HG03280 (cell line): Measurements from ENCODE around the gene PPM1L.
A peak's percentile ranks its signal among the peaks of the same experiment; 100 is the strongest.
"Not testable (repeated sequence)": the region's sequence is repeated elsewhere in the genome, so short reads cannot be mapped to it uniquely, and the experiment has no call there.

Experiments
- ATAC-seq: cut with Tn5 transposase; IDR thresholded peaks from one replicate; pipeline ENCODE4 v1.9.1; 2021; ENCODE audit warnings: mild to moderate bottlenecking, moderate library complexity; ENCODE audit not compliant: unreplicated experiment

PPM1L gene

DNA sequence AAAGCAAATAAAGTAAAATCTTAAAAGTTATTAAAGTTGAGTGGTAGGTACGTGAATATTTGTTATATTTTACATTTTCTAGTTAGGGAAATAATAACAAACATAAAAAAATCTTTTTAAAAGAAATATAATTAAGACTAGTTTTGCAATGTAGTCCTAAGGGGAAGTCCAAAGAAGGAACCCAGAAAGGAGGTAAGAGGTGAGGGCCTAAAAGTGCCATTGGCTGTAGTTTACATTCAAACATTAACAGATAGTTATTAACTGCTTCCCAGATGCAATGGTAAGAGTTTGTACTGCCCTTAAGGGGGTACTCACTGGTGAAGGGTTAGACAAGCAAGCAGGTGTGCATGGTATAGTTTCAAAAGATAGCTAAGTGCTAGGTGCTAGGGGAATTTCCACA, 269.9 kb downstream of the PPM1L start:
- ATAC-seq = no peak

DNA sequence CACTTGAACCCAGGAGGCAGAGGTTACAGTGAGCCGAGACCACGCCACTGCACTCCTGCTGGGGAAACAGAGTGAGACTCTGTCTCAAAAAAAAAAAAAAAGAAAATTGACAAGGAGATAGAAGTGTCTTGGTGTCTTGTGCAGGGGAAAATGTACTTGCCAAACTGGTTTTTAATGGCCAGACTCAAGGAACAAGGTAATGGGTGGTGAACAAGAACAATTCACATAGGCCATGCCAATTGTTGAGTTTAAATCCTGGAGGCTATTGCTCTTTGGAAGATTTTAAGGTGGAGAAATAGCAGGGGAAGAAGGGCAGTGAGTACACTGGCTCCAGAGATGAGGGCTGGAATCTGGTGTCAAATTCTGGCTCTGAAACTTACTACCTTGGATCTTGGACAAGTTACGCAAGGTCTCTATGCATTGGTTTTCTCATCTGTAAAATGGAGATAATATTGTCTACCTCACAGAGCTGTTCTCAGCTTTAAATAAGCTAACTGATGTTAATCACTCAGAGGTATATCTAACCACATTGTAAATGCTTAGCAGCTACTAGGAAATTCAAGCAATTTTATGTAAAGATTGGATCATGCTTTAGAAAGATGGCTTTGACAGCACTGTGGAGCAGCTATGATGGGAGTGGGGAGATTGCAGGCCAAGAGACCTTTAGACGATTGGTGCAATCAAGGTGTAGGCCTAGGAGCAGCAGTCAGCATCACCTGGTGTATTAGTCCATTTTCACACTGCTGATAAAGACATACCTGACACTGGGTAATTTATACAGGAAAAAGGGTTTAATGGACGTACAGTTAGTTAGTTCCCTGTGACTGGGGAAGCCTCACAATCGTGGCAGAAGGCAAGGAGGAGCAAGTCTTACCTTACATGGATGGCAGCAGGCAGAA, 270.8 kb downstream of the PPM1L start:
- ATAC-seq = no peak

DNA sequence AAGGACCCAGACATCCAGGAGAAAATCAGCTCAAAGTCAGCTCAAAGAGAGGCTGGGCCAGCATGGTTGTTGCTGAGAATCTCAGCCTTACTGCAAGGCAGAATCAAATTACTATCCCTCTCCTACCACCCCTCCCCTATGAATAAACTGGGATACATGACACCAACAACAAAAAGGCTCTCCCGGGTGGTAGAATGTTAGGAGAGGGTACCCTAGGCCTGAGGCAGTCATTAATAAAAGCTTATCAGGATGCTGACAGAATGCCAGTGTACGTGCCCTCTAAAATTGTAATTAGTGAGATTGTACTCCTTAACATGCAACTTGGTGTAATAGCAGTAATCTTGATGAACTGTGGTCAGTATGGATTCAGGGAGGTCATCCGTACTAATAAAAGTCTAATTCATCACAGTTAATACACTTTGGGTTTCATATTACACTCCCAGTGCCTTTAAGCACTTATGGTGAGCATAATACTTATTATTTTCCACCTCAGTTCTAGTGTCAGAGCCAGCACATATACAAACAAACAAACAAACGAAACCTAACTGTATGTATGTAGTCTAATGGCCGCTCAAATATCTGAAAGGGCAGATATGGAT, 272.6 kb downstream of the PPM1L start:
- ATAC-seq = no peak

DNA sequence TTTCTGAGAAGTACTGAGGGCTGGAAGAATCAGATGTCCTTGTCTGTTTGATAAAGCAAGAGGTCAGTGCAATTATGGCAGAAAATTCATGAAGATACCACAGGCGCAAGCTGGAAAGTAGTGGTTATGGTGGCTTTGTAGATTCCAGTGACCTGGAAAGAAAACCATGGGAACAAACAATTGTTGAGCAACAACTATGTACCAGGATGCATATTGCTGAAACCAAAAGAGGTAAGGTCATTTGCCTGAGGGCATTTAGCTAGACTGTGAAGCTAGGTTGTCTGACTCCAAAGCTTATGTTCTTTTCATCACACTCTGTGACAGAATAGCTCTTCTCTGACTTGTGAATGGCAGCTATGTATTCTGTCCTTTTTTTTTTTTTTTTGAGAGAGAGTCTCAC, 275.1 kb downstream of the PPM1L start:
- ATAC-seq = no peak

DNA sequence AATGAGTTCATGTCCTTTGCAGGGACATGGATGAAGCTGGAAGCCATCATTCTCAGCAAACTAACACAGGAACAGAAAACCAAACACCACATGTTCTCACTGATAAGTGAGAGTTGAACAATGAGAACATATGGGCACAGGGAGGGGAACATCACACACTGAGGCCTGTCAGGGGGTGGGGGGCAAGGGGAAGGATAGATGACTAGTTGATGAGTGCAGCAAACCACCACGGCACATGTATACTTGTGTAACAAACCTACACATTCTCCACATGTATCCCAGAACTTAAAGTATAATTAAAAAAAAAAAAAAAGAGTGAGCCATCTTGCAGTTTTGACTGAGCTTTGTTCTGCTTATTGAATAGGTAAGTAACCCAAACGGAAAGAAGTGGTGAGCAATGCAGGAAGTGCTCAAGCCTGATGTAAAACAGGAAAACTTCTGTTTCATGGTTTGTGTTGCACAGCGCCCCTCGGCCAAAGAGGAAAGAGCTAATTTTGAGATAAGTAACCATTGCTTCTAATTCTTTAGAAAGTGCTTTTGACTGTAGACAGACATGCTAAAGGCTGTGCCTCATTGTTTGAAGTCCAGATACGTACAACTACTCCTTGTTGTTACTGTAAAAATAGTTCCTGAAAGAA, 279.0 kb downstream of the PPM1L start:
- ATAC-seq = not testable (repeated sequence)

DNA sequence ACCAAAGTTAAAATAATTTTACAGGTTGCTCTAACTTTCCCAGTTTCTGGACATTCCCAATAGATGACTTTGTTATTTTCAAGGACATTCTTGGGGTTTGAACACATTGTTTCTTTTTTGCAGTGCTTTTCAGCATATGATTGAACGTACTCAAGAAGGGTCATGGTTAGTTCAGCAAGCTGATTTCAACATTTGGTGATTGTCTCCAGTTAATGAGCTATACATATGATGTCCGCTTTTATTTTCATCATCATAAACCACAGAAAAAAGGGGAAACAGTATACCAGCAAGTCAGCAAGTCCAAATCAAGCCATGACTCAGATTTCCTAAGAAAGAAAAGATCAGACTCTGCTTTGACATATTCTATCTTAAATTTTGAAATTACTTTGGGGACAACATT, 279.7 kb downstream of the PPM1L start:
- ATAC-seq = no peak

DNA sequence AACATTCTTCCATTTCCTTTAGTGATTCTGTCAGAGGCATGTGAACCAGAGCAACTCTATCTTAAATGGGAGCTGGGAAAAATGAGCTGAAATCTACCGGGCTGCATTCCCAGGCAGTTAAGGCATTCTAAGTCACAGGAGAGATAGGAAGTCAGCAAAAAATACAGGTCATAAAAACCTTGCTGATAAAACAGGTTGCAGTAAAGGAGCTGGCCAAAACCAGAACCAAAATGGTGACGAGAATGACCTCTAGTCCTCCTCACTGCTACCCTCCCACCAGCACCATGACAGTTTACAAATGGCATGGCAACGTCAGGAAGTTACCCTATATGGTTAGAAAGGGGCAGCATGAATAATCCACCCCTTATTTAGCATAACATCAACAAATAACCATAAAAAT, 282.7 kb downstream of the PPM1L start:
- no peak for ATAC-seq

DNA sequence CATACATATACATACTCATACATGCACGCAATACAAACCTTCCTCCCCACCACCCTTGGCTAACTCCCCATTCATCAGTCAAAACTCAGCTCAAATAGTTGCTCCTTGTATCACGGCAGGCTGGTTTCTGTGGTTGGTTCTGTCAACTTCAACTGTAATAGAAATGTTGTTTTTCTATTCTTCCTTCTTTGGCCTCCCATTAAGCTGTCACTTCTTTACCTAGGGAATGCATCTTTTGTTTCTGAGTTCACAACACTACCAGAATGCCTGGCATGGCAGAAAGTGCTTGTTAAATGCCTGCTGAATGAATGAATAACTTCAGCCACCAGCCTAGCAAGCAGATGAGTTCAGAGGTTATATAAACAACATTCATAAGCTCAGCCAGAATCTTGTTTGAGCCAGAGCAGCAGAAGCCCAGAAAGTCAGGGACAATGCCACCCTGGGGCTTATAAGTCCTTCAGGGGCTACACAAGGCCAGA, 286.0 kb downstream of the PPM1L start:
- no peak for ATAC-seq

DNA sequence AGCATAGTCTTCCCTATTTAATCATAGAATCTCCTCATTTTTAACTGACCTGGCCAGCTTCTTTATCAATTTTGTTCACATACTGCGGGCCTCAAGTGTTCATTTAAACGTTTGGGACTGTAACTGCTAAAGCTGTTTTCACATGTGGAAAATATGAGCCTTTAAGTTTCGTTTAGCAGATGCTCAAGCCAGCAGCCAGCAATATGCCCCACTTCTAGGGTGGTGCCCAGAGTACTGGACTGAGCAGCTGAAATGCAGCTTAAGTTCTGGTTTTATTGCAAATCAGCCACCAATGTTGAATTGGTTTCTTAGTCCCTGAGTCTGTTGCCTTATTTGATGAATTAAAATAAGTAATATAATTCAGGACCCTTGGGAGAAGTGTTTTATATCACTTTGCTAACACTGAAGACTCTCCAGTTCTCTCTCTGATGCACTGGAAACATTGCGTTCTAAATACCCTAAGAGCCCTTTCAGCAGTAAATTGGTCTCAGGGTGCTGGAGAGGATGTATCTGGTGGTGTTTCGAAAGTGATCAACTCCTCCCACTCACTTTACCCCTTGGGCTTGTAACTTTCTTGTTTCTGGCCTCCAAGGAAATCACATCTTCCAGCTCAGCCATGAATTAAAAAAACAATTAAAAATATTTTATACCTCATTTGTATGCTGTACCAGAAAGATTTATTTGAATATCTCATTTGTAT, 287.5 kb downstream of the PPM1L start:
- ATAC-seq = no peak

DNA sequence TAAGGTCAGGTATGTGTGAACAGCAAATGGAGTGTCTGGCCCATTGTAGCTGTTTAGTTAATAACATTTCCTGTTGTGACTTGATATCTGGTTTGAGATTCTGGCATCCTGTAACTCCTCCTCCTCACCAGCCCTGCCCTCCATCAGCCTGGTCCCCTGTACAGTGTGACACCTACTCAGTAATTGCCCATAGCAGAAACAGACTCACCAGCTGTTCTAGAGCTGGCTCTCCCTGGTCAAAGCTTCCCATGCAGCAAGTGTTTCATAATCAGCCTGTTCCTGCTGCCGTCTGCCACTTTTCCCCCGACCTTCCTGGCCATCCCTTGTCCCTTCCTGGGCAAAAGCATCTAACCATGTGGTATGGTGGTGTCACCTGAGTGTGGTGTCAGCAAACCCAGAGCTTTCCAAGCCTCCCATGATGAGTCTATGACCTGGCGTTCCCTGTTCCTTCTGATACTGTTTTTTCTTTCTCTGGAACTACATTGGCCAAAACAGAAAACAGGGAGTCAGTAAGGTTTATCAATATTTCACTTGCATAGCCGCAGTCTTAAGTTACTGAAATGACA, 293.7 kb downstream of the PPM1L start:
- no peak for ATAC-seq

DNA sequence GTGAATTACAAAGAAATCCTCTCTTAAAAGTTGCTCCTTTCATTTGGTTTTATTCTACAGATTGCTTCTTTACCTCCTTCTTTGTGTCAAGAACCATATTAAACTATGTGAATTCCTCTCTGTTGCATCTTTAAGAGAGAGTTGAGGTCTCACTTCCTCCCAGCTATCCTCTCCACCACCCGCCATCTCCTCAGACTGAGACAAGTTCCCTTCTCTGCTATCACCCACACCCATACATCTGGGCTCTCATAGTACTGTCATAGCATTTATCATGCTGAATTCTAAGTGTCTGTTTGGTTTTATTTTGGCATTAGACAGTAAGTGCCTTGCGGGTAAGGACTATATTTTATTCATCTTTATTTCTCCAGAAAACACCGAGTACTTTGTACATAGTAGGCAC, 294.9 kb downstream of the PPM1L start:
- ATAC-seq = no peak

DNA sequence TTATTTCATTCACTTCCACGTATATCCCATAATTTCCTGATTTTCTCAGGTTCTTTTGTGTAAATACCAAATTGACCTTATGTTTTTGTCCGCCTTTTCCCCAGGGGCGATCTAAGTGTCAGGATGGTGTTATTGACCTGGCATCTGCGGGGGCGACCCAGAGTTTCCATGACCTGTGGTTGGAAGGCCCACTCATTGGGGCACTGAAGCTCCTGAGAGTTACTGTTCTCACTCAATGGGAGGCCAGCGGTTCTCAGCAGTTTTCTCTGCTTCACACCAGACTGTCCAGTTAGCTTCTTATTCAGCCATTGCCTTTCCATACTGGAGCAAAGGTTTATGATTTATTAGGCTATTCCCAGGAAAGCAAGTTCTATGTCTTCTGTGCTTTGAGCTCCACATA, 295.8 kb downstream of the PPM1L start:
- no peak for ATAC-seq

DNA sequence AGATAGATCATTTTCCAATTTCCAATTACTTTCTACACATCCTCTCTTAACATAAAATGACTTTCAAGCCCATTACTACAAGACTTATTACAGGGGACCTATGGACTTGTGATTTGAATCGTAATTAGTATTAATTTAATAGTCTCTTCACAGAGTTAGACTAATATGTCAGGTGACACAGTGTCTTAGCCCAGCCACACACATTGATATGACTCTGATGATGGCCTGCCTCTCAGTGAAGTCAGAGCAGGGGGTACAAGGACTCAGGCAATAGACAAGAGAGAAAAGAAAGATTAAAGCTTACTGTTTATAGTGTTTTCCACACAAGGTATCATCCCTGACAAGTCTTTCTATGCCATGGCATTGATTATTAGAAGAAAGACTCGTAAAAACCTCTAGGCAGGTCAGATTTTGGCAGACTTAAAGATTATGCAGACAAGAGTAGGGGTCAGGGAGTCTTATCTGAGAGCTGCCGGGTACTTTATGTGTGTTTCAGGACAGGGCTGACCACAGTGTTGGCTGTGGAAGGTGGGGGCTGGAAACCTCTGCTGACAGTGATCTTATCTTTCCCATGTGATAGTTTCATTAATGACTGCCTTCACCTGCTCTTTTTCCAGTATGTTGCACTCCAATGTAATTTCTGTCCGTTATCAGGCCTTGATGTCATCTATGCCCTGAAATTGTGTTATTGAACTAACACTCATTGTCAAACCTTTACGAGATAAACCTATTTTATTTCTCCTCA, 299.0 kb downstream of the PPM1L start:
- ATAC-seq = no peak

DNA sequence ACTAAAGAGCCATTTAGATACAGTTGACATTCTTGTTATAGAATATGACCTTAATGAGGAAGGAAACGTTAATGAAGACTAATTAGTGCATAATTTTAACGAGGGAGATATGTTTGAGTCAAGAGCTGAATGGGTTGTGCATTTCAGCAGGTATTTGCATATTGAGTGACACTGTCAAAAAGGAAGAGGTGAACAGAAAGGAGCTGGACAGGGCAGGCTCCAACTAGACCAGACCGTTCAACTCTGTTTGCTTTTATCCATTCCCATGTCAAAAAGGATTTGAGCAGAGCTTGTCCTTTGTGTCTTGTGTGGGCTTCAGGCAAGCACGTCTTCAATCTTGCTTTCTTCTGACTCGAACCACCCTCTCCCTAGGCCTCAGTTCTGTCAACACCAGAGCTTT, 308.4 kb downstream of the PPM1L start:
- ATAC-seq = no peak

DNA sequence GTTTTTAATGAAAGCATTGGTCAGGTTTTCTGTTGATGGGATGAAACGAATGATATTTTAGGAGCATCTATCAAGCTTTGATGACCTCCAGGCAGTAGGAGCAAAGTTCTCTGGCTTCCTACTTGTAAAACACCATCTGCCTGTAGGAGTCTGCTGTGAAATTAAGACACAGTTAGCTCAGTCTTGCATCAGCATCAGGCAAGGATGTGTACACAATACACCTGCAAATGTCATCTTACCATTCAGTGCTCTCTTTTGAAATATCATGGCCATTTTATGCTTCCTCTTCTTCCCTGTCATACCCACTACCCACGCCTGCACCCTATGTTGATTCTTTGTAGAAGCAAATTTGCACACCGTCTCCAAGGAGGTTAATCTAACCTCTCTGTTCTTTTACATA, 310.9 kb downstream of the PPM1L start:
- ATAC-seq = no peak

DNA sequence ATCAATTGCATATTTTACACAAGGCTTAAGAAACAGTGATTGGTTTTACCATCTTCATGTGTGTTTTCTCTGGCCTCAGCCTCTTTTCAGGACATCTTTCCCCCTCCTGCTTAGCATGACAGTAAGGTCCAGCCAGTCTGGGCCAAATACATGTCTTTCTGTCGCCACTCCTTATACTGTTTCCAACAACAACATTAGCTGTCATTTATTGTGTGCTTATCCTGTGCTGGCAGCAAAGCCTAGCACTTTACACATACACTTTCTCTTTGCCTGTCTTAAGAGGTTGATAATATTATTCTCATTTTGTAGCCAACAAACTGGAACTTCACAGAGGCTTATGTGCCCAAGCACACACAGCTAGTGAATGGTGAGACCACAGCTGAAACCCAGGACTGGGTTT, 311.3 kb downstream of the PPM1L start:
- ATAC-seq = no peak

DNA sequence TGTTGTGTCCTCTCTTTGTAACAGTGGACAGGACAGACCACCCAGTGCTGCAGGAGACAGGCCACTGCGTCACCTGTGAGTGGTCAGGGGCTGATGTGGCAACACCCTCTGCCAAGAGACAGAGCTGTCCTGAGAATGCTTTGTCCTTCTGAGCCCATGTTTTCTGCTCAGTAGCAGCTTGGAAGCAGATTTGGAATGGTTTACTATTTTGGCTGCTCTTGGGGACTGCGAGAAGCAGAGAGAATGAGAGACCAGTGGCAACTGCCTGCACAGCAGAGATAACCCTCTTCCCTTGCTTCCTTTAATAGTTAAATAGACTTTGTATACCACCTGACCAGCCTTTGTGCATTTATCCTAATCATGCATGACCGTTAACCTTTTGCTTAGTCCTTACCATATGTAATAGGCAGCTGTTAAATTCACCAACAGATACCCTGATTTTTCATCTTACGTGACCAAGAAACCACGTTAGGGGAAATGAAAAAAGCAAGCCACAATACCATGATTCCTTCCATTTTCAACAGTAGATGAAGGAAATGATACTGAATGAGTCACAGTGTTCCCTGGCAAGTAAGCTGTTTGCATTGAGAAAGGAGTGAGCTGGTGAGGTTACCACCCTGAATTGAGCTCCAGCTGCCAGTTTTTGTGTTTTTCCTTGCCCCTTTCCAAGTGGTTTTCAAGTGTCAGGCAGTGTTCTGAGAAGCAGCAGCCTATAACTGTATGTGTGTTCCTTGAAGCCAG, 313.6 kb downstream of the PPM1L start:
- peak; percentile 82 for ATAC-seq

DNA sequence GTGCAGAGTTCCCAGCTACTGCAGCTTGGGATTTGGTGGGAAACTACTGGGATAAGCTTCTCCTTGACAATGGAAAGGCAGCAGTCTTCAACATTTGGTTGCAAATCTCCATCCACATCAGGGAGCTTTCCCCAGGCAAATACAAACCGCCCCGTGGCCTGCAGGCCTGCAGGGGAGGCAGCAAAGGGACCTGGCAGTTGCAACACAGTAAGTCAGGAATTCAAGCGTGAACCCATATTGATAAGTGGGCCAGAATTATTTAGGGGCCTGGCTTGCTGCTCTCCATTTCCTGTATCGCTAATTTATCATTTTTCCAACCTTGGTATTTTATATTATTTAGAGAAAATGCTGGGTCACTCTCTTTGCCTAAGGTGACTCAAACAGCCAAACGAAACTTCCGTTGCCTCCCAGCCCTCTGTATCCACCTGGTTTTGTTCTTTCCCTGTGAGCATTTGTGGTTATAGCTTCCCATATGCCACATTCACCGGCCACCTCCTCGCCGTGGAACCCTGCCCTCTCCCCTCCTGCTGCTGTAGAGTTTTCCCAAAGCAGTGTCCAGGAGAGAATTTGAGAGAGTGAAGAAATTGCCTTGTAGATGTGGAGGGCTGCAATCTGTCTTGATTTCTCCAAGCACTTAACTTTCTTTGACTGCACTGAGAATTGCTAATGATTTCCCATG, 314.4 kb downstream of the PPM1L start:
- no peak for ATAC-seq
